GM18951 (cell line): ENCODE data around the gene SGCD.

ENCODE experiments used
- POLR2A ChIP-seq: IDR thresholded peaks from 4 replicates; pipeline ENCODE4 v1.6.1; 2011; ENCODE audit warnings: mild to moderate bottlenecking; ENCODE audit not compliant: insufficient read length, insufficient read depth; ENCODE audit errors: extremely low read depth
- in situ Hi-C: fragments of 300-500 bp; cut with MboI; formaldehyde crosslinking; loops from one replicate; pipeline ENCODE4 v1.12.0; 2022; ENCODE audit warnings: low sequenced_read_pairs, mixed read lengths, inconsistent platforms; ENCODE audit not compliant: unreplicated experiment

The SGCD gene

GRCh38 chr5:156471893-156472292 lies 144.9 kb downstream of the SGCD start:
- no peak for TF ChIP-seq POLR2A
- in situ Hi-C loops = no loop called here

DNA sequence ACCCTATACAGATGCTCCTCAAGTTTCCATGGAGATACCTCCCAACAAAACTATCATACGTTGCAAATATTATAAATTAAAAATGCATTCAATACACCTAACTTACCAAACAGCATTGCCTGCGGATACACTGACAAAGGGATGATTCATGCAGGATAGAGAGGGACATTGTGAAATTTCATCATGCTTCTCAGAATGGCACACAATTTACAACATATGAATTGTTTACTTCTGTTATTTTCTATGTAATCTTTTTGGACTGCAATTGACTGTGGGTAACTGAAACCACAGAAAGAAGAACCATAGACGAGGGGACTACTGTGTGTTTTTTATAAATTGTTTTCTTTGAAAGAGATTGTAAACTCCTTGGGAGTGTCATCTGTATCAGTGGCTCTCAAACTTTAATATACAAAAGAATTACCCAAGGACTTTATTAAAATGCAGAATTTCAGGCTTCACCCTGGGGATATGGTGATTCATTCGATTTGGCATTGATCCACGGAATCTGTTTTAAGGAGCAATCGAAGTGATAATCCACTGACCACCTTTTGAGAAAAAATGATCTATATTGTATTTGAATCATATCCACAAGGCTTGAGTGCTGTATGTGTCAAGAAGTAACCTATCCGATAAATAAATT lies 146.4 kb downstream of the SGCD start:
- no peak for TF ChIP-seq POLR2A
- in situ Hi-C loops = no loop called here

DNA sequence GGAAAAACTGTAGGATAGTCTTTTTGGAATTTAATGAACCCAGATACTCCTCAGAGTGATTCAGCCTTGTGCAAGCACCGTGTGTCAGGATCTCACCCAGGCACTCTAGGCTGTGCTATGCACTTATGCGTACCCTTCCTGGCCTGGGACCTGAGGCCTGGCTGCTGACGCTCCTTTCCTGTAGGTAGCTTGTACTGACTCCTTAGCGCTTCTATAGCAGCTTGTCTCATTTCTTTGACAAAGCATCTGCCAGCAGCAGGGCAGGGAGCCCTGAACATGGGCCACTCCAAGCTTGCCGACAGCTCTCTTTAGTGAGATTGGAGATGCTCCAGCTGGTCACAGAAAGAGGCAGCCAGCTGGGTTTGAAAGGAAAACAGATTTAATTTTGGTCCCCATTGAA lies 147.3 kb downstream of the SGCD start:
- in situ Hi-C loops = no loop called here
- no peak for TF ChIP-seq POLR2A

- in situ Hi-C loops = no loop called here
These were observed 148.5 kb downstream of the SGCD start for GRCh38 chr5:156475182-156476157.

GRCh38 chr5:156476158-156476551 lies 149.2 kb downstream of the SGCD start:
- in situ Hi-C loops = no loop called here
- TF ChIP-seq POLR2A = no peak

More at GRCh38 chr5:156475182-156476157, 148.5 kb downstream of the SGCD start:
- no peak for TF ChIP-seq POLR2A

GRCh38 chr5:156476678-156477077 lies 149.7 kb downstream of the SGCD start:
- in situ Hi-C loops = no loop called here

GRCh38 chr5:156477196-156477595 lies 150.2 kb downstream of the SGCD start:
- in situ Hi-C loops = no loop called here
- no peak for TF ChIP-seq POLR2A

More at GRCh38 chr5:156476678-156477077, 149.7 kb downstream of the SGCD start:
- no peak for TF ChIP-seq POLR2A

DNA sequence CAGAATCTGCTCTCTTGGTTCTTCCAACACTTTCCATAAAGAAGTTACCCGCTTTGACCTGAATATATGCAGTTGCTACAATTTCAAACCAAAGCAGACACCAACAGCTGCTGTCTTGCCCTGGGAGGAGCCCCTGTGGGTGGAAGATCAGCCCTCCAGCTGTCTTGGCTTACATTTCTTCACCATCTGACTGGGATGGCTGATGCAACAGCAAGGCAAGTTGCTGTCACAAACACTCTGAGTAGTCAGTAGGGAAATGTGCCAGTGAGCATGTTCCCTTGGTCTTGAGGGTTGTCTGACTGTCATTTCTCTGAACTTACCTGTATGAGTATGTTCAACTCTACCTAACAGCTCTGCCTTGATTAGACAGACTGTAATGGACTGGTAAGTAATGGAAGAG lies 152.9 kb downstream of the SGCD start:
- TF ChIP-seq POLR2A = no peak
- in situ Hi-C loops = no loop called here

DNA sequence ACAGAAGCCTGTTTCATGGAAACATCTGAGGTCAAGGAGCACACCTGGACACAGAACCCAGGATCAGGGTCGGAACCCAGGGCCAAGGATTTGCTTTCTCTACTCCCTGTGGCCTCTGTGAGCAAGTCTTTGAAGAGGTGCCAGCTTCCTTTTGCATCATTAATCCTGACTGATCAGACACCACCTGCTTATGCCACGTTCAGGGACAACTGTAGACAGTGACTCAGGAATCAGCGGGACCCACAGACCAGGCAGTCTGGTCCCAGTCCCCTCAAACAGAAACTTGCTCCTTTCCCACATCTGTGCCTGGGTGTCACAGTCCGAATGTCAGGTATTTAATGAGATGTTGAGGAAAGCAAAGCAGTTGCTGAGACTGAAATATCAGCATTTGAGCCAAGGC lies 154.8 kb downstream of the SGCD start:
- in situ Hi-C loops = no loop called here
- no peak for TF ChIP-seq POLR2A

DNA sequence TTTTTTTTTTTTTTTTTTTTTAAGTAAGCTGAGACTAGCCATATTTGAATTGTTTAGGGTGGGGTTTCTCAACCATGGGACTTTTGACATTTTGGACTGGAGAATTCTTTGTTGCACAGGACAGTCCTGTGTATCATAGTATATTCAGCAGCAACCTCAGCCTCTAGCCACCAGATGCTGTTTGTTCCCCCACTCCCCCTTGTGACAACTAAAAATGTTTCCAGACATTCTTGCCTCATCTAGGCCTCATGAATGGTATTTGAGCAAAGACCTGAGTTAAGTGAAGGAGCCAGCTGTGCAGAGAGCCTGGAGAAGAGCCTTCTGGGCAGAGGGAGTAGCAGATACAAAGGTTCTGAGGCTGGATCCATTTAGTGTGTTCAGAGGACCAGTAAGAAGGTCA lies 155.9 kb downstream of the SGCD start:
- in situ Hi-C loops = no loop called here
- TF ChIP-seq POLR2A = no peak

GRCh38 chr5:156486394-156487238 lies 159.7 kb downstream of the SGCD start:
- no peak for TF ChIP-seq POLR2A
- in situ Hi-C loops = no loop called here

GRCh38 chr5:156491766-156492165 lies 164.8 kb downstream of the SGCD start:
- in situ Hi-C loops = no loop called here
- TF ChIP-seq POLR2A = no peak

DNA sequence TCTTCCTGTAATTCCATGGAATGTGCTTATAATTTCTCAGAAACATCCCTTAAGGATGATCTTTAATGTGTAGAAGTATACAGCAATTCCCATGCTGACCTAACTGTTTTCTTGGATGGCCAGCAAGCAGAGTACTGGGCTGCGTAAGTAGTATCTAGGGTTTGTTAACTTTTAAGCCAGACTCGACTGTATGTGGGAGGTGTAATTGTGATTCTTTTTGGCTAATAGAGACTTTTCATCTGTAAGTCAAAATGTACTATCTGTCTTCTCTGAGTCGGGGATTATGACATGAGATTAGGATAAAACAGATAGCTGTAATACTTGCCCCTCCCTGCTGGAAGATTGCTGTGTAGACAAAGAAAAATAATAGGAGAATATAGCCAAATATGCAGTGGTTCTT lies 169.3 kb downstream of the SGCD start:
- no peak for TF ChIP-seq POLR2A
- in situ Hi-C loops = no loop called here
